A549 (cell line): ENCODE measurements around the gene RAB4B. TPM values are rescaled to one million over a fixed set of nuclear protein-coding genes. Genes with fewer than 3 reads are reported as not detected.
"Not testable (repeated sequence)": the region's sequence is repeated elsewhere in the genome, so short reads cannot be mapped to it uniquely, and the experiment has no call there.

Experiments used
- ATAC-seq, 2 experiments: fragments of 200-7000 bp in 1 of 2; fragments of >200 bp in 1 of 2; cut with Nextera tagmentation in 1 of 2; cut with Tn5 transposase in 1 of 2; 3 replicates each; pipeline versions ENCODE4 v1.8.0 to v1.9.1; 2018 to 2020; ENCODE audit warnings: mild to moderate bottlenecking in 1 of 2, moderate library complexity in 1 of 2
- CTCF ChIA-PET: fragments of 300-600 bp; sonication (Branson Sonifier 250); formaldehyde crosslinking; extraction: SDS; loops from one replicate; lab custom pipeline; 2021; ENCODE audit warnings: antibody characterized with exemption, inconsistent platforms; lab: Yijun Ruan, JAX
- POLR2A ChIA-PET: fragments of 350-600 bp; formaldehyde crosslinking; extraction: SDS; loops from one replicate; lab custom pipeline; 2021; ENCODE audit warnings: antibody characterized with exemption, inconsistent platforms; lab: Yijun Ruan, JAX
- DNase-seq, 2 experiments: peaks; one replicate each; pipeline versions ENCODE4 v3.0.0 to v3.0.0-alpha.2; 2011 to 2016; ENCODE audit warnings: low read depth in 1 of 2, low spot score in 1 of 2
- FAIRE-seq: peaks from 2 replicates; lab custom pipeline; 2011; peaks lifted over from hg19 to GRCh38; lab: Jason Lieb, UNC
- H3K27ac ChIP-seq, 2 experiments: fragments of >200 bp; sonication (Bioruptor Twin); formaldehyde crosslinking; 3 replicates each; pipeline ENCODE4 v1.5.1; 2016 to 2017
- H3K4me1 ChIP-seq: fragments of >200 bp; sonication (Bioruptor Twin); formaldehyde crosslinking; 3 replicates; pipeline ENCODE4 v1.6.1; 2016
- H3K4me2 ChIP-seq: fragments of >200 bp; sonication (Bioruptor Twin); formaldehyde crosslinking; 3 replicates; pipeline ENCODE4 v1.6.1; 2016
- H3K4me3 ChIP-seq: fragments of >200 bp; sonication (Bioruptor Twin); formaldehyde crosslinking; 3 replicates; pipeline ENCODE4 v1.5.1; 2016
- H3K9me3 ChIP-seq: fragments of >200 bp; sonication (Bioruptor Twin); formaldehyde crosslinking; 3 replicates; pipeline ENCODE4 v1.6.1; 2016
- CBX2 ChIP-seq: fragments of 200-600 bp; sonication (generic); IDR thresholded peaks from 2 replicates; pipeline ENCODE4 v1.6.1; 2016; ENCODE audit warnings: low read depth, mild to moderate bottlenecking, borderline replicate concordance
- CHD2 ChIP-seq: fragments of 150-350 bp; IDR thresholded peaks from 2 replicates; pipeline ENCODE4 v1.6.1; 2014; ENCODE audit warnings: low read length; ENCODE audit not compliant: partially characterized antibody
- FOSB ChIP-seq: fragments of 250-450 bp; sonication (Bioruptor Pico); IDR thresholded peaks from 2 replicates; pipeline ENCODE4 v1.5.0; 2020; ENCODE audit warnings: mild to moderate bottlenecking, moderate library complexity
- HDAC2 ChIP-seq: fragments of 200-600 bp; sonication (generic); IDR thresholded peaks from 2 replicates; pipeline ENCODE4 v1.6.1; 2016
- HOXB13 ChIP-seq: fragments of 250-450 bp; sonication (Bioruptor Pico); IDR thresholded peaks from 2 replicates; pipeline ENCODE4 v1.5.0; 2020; ENCODE audit warnings: low read depth, mild to moderate bottlenecking, moderate library complexity
- KDM1A ChIP-seq: fragments of 200-600 bp; sonication (generic); IDR thresholded peaks from 2 replicates; pipeline ENCODE4 v1.6.1; 2016; ENCODE audit warnings: low read depth, mild to moderate bottlenecking
- NR3C1 ChIP-seq: fragments of >200 bp; sonication (Bioruptor Twin); formaldehyde crosslinking; IDR thresholded peaks from 3 replicates; pipeline ENCODE4 v1.6.1; 2017
- RFX5 ChIP-seq: fragments of 450-650 bp; IDR thresholded peaks from 2 replicates; pipeline ENCODE4 v1.7.1; 2014; ENCODE audit warnings: antibody characterized with exemption, mild to moderate bottlenecking, moderate library complexity
- SMC3 ChIP-seq: fragments of >200 bp; sonication (Bioruptor Twin); formaldehyde crosslinking; IDR thresholded peaks from 3 replicates; pipeline ENCODE4 v1.6.1; 2018; ENCODE audit warnings: inconsistent platforms
- TFCP2L1 ChIP-seq: fragments of 250-450 bp; sonication (Bioruptor Pico); IDR thresholded peaks from 2 replicates; pipeline ENCODE4 v1.5.0; 2021; ENCODE audit warnings: mild to moderate bottlenecking
- ZC3H11A ChIP-seq: fragments of 450-650 bp; IDR thresholded peaks from 2 replicates; pipeline ENCODE4 v1.6.1; 2014; ENCODE audit warnings: antibody characterized with exemption, mild to moderate bottlenecking
- WGBS: methylation state at CpG from one replicate; pipeline ENCODE4 v1.1.6; 2017; ENCODE audit errors: missing lambda C conversion rate; 5-methylcytosine and 5-hydroxymethylcytosine counted together
- polyA plus RNA-seq, 4 experiments: library from polyadenylated mRNA; depleted of rRNA in 3 of 4; stranded (reverse); fragments of >200 nt; fragmentation: RNase III in 1 of 4; extraction: RNeasy Plus Mini Kit Qiagen cat#74134 plus additional on column Dnase treatment in 1 of 4; gene quantifications; 2 replicates in 3 of 4; 3 replicates in 1 of 4; pipeline ENCODE4 v1.2.3, GENCODE V29; 2011 to 2017
- TF ChIP-seq, protein P1 (sequence below): IDR thresholded peaks from 2 replicates; pipeline ENCODE4 v1.6.1; 2012; ENCODE audit warnings: low read depth, borderline replicate concordance
- TF ChIP-seq, protein P2 (sequence below): fragments of 200-600 bp; sonication (generic); IDR thresholded peaks from 2 replicates; pipeline ENCODE4 v1.6.1; 2016; ENCODE audit warnings: antibody characterized with exemption, mild to moderate bottlenecking, moderate library complexity
- TF ChIP-seq, protein P3 (sequence below): IDR thresholded peaks from 2 replicates; pipeline ENCODE4 v1.6.1; 2012
- TF ChIP-seq, protein P4 (sequence below): fragments of >200 bp; sonication (Bioruptor Twin); formaldehyde crosslinking; IDR thresholded peaks from 3 replicates; pipeline ENCODE4 v1.6.1; 2016
- TF ChIP-seq, protein P5 (sequence below): fragments of 450-650 bp; IDR thresholded peaks from 2 replicates; pipeline ENCODE4 v1.6.1; 2014; ENCODE audit warnings: antibody characterized with exemption

Gene RAB4B
- polyA plus RNA-seq, 2 of the 4 experiments (the other 2 are of a cell fraction): 20.7 to 22.9 TPM

DNA sequence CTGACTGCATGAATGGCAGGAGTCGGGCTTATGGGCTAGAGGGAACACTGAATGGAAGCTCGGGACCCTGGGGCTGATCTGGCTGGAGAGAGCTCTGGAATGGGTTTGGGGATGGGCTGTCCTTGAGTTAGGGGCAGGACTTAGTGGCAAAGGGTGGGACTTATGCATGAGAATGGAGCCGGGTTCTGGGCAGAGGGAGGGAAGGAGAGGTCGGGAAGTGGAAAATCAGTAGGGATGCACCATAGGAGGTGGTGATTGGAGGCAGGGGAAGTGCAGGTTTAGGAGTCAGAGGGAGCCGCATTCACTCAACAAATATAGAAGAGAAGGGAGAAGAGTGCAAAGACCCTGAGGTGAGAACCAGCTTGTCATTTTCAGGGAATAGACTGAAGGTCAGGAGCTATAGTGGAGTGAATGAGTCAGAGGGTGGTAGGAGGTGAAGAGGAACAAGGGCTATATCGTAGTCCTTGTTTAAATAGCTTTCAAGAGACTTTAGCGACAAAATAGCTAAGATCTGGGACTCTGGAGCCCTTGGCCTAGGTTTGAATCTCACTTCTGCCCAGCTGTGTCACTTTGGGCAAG lies 748 bp downstream of the RAB4B start (continued):
- TF ChIP-seq, protein P1, sequence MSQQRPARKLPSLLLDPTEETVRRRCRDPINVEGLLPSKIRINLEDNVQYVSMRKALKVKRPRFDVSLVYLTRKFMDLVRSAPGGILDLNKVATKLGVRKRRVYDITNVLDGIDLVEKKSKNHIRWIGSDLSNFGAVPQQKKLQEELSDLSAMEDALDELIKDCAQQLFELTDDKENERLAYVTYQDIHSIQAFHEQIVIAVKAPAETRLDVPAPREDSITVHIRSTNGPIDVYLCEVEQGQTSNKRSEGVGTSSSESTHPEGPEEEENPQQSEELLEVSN: no peak
- TF ChIP-seq CHD2 (no peak), CBX2 (no peak)

DNA sequence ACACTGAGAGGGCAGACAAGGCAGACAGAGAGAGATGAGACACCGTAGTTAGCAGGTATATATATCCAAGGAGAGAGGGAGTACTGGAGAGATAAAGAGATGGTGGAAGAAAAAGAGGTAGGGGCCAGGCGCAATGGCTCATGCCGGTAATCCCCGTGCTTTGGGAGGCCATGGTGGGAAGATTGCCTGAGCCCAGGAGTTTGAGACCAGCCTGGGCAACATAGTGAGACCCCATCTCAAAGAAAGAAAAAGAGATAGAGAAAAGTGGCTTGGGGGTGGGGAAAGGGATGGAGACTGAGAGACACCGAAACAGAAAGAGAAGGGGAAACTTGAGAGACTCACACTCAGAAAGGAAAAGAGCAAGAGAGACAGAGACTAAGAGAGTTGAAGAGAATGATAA lies 2.5 kb downstream of the RAB4B start:
- no peak for DNase-seq
- WGBS: 94% methylated on average over 5 of the region's 5 CpGs
- FAIRE-seq: no peak
- Histone ChIP-seq H3K9me3 (no peaks in the 10 kb centered on the region), H3K4me1 (peaks cover 14% of the 10 kb centered on the region), H3K27ac (no peak overlapping the region), H3K4me2 (no peak overlapping the region), H3K4me3 (no peak overlapping the region)
- ChIA-PET CTCF (interaction anchor here (0.8 to 6.5 kb wide), 3 partner anchors 18 to 57 kb away, joined by 3 to 65 read pairs (median 46); partner anchors contain the start of gene EGLN2), POLR2A (no interaction called here)
- no peak for ATAC-seq
- no peak for TF ChIP-seq HOXB13 (CRISPR knock-in tag)
- no peak for TF ChIP-seq FOSB (CRISPR knock-in tag)
- TF ChIP-seq, protein P2, sequence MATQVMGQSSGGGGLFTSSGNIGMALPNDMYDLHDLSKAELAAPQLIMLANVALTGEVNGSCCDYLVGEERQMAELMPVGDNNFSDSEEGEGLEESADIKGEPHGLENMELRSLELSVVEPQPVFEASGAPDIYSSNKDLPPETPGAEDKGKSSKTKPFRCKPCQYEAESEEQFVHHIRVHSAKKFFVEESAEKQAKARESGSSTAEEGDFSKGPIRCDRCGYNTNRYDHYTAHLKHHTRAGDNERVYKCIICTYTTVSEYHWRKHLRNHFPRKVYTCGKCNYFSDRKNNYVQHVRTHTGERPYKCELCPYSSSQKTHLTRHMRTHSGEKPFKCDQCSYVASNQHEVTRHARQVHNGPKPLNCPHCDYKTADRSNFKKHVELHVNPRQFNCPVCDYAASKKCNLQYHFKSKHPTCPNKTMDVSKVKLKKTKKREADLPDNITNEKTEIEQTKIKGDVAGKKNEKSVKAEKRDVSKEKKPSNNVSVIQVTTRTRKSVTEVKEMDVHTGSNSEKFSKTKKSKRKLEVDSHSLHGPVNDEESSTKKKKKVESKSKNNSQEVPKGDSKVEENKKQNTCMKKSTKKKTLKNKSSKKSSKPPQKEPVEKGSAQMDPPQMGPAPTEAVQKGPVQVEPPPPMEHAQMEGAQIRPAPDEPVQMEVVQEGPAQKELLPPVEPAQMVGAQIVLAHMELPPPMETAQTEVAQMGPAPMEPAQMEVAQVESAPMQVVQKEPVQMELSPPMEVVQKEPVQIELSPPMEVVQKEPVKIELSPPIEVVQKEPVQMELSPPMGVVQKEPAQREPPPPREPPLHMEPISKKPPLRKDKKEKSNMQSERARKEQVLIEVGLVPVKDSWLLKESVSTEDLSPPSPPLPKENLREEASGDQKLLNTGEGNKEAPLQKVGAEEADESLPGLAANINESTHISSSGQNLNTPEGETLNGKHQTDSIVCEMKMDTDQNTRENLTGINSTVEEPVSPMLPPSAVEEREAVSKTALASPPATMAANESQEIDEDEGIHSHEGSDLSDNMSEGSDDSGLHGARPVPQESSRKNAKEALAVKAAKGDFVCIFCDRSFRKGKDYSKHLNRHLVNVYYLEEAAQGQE: no peak
- TF ChIP-seq, protein P3, sequence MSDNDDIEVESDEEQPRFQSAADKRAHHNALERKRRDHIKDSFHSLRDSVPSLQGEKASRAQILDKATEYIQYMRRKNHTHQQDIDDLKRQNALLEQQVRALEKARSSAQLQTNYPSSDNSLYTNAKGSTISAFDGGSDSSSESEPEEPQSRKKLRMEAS: no peak
- TF ChIP-seq KDM1A: no peak
- TF ChIP-seq SMC3: no peak
- TF ChIP-seq TFCP2L1 (CRISPR knock-in tag): no peak
- no peak for TF ChIP-seq ZC3H11A
- no peak for TF ChIP-seq RFX5
- TF ChIP-seq, all 56 proteins: peak for 0

DNA sequence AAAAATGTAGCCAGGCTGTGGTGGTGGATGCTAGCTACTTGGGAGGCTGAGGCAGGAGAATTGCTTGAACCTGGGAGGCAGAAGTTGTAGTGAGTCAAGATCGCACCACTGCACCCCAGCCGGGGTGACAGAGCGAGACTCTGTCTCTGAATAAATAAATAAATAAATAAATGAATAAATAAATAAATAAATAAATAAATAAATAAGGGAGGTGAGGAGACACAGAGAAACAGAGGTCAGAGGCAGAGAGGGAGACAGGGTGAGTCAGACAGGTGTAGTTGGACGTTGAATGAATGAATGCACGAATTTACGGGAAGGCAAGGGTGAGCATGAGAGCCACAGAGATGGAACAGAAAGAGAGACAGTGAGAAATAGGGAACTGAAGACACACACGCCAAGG lies 3.1 kb downstream of the RAB4B start:
- H3K4me1 ChIP-seq: peaks cover 14% of the 10 kb centered on the region
- CTCF ChIA-PET: interaction anchor here (6.5 kb wide), 1 partner anchor 25 kb away, joined by 46 read pairs; no protein-coding TSS in a partner anchor
- POLR2A ChIA-PET: interaction anchor here (0.6 kb wide), 1 partner anchor 47 kb away, joined by 4 read pairs; no protein-coding TSS in a partner anchor
- no peak for ATAC-seq
- WGBS: 92% methylated on average over 7 of the region's 7 CpGs
- no peak overlapping the region for H3K4me2 ChIP-seq
- H3K9me3 ChIP-seq: no peaks in the 10 kb centered on the region
- DNase-seq: no peak
- no peak for FAIRE-seq
- no peak overlapping the region for H3K4me3 ChIP-seq
- TF ChIP-seq HDAC2: no peak
- peak; percentile 99 for TF ChIP-seq ZC3H11A
- TF ChIP-seq, all 56 proteins: peak for 1
- H3K27ac ChIP-seq: no peak overlapping the region

DNA sequence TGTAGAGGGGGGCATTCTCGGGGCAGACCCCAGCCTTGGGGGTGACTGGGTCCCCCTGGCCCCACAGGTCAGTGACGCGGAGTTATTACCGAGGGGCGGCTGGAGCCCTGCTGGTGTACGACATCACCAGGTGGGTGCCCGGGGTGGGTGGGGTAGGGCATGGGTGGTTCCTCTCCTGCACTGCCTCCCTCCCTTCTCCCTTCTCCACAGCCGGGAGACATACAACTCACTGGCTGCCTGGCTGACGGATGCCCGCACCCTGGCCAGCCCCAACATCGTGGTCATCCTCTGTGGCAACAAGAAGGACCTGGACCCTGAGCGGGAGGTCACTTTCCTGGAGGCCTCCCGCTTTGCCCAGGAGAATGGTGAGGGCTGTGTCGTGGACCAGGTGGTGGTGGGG lies 5.7 kb downstream of the RAB4B start:
- Histone ChIP-seq H3K27ac (no peak overlapping the region), H3K4me2 (no peak overlapping the region), H3K9me3 (no peaks in the 10 kb centered on the region), H3K4me3 (no peak overlapping the region), H3K4me1 (peaks cover 6% of the 10 kb centered on the region)
- DNase-seq (no peak), FAIRE-seq (no peak), ATAC-seq (no peak)
- CTCF ChIA-PET: interaction anchor here (0.8 to 1.6 kb wide), 7 partner anchors 10 to 421 kb away, joined by 3 to 5 read pairs (median 3); no protein-coding TSS in a partner anchor
- POLR2A ChIA-PET: no interaction called here
- WGBS: 88% methylated on average over 12 of the region's 14 CpGs
- TF ChIP-seq, protein P4, sequence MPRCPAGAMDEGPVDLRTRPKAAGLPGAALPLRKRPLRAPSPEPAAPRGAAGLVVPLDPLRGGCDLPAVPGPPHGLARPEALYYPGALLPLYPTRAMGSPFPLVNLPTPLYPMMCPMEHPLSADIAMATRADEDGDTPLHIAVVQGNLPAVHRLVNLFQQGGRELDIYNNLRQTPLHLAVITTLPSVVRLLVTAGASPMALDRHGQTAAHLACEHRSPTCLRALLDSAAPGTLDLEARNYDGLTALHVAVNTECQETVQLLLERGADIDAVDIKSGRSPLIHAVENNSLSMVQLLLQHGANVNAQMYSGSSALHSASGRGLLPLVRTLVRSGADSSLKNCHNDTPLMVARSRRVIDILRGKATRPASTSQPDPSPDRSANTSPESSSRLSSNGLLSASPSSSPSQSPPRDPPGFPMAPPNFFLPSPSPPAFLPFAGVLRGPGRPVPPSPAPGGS: no peak
- TF ChIP-seq, protein P5, sequence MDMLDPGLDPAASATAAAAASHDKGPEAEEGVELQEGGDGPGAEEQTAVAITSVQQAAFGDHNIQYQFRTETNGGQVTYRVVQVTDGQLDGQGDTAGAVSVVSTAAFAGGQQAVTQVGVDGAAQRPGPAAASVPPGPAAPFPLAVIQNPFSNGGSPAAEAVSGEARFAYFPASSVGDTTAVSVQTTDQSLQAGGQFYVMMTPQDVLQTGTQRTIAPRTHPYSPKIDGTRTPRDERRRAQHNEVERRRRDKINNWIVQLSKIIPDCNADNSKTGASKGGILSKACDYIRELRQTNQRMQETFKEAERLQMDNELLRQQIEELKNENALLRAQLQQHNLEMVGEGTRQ: no peak
- TF ChIP-seq NR3C1: no peak

DNA sequence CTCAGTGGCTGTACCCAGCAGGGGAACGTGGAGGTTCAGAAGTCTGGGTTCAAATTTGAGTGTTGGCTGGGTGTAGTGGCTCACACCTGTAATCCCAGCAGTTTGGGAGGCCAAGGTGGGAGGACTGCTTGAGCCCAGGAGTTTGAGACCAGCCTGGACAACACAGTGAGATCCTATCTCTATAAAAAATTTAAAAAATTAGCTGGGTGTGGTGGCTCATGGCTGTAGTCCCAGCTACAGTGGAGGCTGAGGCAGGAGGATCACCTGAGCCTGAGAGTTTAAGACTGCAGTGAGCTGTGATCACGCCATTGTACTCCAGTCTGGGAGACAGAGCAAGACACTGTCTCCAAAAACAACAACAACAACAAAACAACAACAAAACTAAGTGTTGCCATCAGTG lies 6.1 kb downstream of the RAB4B start:
- 87% methylated on average over 2 of the region's 2 CpGs for WGBS
- H3K4me3 ChIP-seq, H3K4me1 ChIP-seq, DNase-seq, POLR2A ChIA-PET, ATAC-seq, H3K4me2 ChIP-seq, H3K27ac ChIP-seq, H3K9me3 ChIP-seq: not testable (repeated sequence)
- peak; percentile 54 for FAIRE-seq
- CTCF ChIA-PET: interaction anchor here (0.6 to 1.6 kb wide), 8 partner anchors 9 to 421 kb away, joined by 3 to 5 read pairs (median 4); no protein-coding TSS in a partner anchor
